NCI-H748 (cell line): Measurements from ENCODE around the gene CAPN3.

Experiments used
- DNase-seq: peaks from one replicate; lab custom pipeline; 2025; ENCODE audit not compliant: unreplicated experiment; lab: John Stamatoyannopoulos, UW

CAPN3 gene

DNA sequence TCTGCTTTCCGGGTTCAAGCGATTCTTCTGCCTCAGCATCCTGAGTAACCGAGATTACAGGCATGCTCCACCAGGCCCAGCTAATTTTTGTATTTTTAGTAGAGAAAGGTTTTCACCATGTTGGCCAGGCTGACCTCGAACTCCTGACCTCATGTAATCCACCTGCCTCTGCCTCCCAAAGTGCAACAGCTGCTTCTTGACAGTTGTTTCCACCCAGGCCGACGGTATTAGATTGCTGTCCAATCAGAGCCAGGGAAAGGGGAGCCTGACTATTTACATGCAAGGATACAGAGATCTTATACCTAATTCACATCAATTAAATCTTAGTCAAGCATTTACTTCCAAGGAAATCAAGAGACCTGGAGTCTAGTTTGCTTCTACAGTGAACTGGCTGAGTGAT, 4.0 kb upstream of the CAPN3 start:
- no peak for DNase-seq

DNA sequence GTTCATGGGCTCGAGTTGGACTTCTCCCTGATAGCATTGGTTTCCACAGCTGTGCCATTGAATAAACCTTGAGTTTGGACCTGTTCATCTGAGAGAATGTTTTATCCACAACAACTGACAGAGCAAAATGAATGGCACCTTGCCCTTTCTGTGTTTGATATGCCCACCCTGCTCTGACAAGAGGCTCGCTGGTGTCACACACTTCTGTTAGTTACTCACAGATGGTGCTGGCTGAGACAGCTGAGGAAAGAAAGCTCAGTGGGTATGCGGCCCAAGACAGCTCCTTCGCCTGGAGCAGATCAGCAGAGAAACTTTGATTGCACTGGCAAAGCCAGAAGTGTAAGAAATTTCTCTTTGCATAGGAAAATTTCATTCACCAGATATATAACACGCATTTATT, 2.5 kb upstream of the CAPN3 start:
- no peak for DNase-seq

DNA sequence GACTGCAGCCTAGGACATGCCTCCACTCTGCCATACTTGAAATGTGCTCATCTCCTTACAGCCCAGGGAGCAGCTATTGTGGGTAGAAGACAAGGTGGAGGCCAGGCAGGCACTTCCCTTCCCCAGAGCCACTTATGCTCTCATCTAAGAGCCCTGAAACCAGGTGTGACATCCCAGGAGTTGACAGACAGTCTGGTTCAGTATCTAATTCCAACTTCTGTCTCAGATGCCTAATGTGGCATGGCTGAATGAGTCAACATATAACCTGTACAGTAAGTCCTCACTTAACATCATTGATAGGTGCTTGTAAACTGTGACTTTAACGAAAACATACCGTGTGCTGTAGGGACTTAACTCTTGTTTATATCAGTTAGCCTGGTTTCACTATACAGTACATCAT, 1.2 kb upstream of the CAPN3 start:
- no peak for DNase-seq

DNA sequence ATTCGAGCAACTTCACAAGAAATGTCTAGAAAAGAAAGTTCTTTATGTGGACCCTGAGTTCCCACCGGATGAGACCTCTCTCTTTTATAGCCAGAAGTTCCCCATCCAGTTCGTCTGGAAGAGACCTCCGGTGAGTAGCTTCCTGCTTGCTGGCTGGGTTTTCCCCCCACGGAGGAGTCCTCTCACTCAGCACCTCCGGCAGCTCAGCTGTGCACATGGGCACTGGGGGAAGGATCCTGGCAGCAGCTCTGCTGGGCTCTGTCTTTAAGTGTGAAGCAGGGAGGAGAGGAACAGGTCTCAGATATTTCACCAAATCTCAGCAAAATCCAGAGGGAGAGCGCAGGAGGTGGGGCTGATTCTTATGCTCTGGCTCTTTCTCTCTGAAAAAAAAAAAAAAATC, 684 bp downstream of the CAPN3 start:
- DNase-seq = no peak

DNA sequence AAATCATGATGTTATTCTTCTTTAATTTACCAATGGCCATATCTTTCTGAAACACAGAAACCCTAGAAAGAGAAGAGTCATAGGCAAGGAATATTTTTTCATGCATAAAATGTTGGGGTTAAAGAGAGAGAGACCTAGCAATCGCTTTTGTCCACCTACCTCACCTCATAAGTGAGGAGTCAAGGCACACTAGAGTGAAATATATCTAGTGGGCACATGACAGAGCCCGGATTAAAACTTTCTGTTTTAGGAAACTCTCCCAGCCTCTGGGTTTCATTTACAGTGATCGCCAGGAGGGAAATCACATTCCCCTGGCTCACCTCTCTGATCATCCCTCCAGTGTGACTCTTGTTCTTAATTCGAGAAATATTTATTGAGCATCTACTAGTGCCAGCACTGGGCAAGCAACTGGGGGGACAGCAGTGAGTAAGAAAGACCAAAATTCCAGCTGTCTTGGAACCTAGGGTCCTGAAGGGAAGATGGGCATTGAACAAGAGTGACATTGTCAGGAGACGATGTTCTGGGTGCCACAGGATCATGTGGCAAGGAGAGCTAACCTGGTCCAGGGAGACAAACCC, 1.3 kb downstream of the CAPN3 start:
- DNase-seq = no peak

DNA sequence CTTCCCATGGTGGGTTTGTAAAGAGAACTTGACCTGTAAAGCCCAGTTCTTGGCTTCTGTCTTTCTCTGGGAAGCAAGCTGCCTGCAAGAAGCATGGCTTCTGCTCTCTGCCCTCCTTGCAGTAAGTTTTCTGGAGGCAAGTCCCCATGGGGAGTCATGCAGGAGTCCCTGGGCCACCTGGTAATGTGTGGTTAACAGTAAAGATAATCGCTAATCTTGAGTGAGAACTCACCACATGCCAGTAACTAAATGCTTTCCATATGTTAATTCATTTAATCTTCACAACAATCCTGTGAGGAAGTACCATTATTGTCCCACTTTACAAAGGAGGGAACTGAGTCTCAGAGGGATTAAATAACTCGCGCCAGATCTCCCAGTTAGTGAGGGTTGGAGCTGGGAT, 4.2 kb downstream of the CAPN3 start:
- DNase-seq = no peak

DNA sequence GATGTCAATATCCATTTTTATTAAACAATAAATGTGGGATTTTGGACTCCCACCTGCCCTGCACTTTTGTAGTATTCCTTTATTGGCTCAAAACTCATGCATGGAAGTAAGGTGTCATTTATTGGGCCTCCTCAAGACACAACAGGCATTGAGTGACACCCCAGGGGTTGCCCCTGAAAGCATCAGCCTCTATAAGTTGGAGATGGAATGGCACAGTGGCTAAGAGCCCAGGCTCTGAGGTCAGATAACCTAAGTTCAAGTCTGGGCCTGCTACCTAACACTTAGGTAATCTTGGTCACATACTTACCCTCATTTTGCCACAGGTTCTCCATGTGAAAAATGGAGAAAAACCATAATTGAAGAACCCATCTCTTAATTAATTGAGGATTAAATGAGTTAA, 4.6 kb downstream of the CAPN3 start:
- DNase-seq = no peak

DNA sequence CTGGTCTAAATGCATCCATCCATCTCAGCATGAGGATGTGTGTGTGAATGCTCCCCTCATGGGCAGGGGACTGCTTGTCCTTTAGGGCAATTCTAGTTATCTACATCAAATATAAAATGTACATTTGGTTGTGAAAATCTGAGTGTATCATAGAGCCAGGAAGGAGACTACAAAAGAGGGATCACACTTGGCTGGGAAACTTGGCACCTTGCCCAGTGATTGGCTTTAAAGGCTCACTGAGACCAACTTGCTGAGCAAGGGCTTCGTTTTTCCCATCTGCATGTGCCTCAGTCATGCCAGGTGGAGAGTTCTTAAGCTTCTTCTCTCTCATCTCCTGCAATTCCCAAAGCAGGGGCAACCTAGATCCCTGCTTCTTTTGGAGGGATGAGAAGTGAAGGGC, 5.2 kb downstream of the CAPN3 start:
- no peak for DNase-seq

DNA sequence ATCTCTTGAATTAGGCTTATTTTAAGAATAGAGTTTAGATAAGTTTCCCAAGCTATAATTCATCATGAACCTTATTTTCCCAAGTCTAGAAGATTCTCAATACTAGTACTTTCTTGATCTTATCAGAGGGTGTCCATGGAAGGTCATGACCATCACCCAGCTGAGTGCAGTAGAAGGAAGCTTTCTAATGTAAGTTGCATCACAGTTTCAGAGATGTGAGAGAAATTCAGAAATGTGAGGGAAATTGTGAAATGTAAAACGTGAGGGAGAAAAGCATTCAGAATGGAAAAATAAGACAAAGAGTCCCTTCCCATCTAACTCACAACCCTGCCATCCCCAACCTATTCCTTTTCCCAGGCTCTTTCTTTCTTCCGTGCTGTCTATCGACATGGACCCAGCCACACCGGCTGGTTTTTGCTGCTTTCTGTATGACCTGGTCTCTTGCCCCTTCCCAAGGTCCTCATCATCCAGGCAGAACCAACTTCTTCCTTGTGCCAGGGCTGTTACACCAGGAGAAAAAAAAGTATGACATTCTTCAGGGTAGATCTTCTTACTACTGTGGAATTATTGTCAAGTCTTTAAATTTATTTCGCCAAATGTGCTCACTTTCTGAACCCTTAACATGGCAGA, 6.7 kb downstream of the CAPN3 start:
- no peak for DNase-seq

DNA sequence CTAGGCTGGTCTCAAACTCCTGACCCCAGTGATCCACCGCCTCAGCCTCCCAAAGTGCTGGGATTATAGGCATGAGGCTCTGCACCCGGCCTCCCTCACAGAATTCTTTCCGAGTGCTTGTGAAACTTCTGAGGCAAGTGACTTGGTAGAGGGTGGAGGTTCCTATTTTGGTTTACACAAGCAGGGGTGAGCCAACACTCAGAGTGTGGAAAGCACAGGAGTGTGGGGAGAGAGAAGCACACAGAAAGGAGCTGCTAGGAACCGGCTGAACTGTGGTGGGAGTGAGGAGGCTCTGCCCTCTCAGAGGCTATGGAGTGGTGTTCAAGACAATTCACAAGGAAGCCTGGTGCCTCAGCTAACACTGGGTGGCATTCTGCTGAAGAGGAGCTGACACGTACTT, 7.7 kb downstream of the CAPN3 start:
- no peak for DNase-seq

DNA sequence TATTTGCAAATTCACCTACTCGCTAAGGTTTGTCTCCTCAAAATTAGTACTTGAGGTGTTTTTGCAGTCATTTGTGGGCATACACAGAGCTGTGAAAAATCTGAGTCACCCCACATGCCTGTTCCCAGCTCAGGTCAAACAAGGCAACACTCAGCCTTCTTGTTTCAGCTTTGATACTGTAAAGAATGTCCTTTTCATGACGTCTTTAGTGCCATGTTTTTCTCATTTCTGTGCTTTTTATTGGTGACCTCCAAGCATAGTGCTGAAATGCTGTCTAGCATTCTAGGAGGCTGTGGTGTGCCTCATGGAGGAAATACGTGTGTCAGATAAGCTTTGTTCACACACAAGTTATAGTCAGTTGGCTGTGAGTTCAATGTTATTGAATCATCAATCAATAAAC, 8.8 kb downstream of the CAPN3 start:
- DNase-seq = no peak

DNA sequence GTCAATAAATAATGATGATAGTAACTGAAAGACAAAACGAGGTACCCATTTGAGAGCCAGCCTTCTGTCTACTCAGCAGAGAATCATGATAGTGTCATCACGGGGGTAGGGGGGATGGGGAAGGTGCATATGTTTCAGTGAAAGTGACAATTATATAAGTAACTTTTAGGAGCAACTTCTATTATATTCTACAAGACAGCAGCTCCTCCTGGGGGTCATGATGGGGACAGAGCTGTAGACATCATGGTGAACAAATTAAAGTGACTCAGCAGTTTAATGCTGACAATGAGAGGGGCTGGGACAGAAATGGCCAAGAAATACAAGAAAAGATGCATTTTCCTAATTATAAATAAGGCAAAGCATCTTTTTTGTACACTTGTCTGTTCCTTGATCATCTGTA, 11.8 kb downstream of the CAPN3 start:
- DNase-seq = no peak

DNA sequence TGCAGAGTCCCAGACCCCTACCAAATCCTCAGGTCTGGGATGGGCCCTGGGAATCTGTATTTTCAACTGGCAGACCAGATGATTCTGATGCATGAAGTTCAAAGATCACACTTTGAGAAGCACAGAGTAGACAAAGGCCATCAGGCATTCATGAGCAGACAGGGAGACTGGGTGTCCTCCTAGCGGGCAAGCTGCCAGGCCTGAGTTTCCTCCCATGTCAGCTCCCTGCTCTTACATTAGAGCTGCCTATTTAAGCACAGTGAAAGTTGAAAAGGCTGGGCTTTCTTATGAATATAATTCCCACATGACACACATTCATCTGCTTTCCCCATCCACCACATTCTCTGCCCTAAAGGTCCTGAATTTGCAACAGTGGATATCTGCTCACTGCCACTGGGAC, 14.0 kb downstream of the CAPN3 start:
- DNase-seq = no peak

DNA sequence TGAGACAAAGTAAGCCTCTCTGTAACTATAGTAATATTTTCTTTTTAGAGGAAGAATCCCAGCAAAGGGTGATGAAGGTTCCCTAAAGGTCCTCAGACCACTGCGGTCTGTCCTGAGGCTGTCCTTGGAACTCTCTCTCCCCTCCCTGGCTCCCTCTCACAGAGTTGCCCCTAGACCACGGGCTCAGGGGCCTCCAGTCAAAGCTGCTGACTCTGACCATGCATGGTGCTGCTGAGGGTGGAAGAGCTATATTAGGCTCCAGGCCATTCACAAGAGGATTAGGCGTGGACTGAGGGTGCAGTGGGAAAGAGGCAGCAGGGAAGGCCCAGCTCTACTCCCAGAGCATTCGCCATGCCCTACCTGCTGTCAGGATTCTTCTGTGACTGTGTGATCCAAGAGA, 14.6 kb downstream of the CAPN3 start:
- no peak for DNase-seq

DNA sequence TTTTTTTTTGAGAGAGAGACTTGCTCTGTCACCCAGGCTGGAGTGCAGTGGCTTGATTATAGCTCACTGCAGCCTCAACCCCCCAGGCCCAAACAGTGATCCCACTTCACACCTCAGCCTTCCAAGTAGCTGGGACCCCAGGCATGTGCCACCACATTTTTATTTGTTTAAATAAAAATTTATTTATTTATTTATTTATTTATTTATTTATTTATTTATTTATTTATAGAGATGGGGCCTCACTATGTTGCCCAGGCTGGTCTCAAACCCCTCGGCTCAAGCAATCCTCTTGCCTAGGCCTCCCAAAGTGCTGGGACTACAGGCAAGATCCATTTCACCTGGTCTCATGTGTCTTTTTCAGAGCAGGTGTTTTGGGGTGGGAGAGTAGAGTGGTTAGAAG, 15.5 kb downstream of the CAPN3 start:
- no peak for DNase-seq

DNA sequence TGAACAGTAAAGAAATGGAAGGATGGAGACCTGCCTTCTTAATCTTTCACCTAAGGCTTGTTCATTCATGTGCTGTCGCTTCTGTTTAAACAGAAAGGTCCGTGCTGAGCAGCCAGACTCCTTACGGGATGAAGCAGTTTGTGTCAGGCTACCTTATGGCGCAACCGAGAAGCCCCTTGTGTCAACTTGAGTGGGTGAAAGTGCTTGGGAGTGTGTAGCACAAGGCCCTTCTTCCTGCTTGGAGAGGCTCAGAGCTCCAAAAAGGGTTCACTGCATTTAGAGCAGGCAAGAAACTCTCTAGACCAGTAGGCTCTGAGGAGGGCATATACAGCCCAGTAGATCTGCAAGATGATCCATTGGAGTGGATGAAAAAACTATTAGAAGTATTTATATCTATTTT, 16.0 kb downstream of the CAPN3 start:
- DNase-seq = no peak

DNA sequence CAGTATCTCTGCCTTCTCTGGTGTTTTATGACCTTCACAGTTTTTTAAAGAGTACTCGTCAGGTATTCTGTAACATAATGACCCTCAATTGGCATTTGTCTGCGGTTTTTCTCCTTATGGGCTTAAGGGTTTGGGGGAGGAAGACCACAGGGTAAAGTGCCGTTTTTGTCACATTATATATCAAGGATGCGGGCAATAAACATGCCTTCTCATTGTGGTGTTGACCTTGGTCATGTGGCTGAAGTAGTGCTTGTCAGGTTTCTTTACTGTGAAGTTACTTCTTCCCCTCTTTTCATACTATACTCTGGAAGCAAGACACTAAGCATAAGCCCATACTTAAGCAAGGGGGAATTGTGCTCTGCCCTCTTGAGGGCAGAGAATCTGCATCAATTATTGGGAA, 16.6 kb downstream of the CAPN3 start:
- DNase-seq = no peak

DNA sequence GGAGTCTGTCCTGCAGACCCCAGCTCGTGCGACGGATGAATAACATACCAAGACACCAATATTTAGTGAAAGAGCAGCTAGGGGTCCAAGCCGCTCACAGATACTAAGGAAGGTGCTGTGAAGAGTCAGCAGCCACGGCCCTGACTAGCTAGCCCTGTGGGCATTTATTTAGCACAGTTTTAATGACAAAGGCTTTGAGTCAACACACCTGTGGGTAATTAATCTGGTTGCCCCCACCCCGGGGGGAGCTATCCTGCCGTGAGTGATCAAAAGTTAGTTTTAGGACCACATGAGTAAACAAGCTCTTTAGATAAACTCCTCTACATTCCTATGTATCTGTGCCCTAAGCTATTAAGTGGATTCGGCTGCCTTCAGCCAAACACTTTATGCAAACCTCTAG, 18.7 kb downstream of the CAPN3 start:
- DNase-seq = no peak

DNA sequence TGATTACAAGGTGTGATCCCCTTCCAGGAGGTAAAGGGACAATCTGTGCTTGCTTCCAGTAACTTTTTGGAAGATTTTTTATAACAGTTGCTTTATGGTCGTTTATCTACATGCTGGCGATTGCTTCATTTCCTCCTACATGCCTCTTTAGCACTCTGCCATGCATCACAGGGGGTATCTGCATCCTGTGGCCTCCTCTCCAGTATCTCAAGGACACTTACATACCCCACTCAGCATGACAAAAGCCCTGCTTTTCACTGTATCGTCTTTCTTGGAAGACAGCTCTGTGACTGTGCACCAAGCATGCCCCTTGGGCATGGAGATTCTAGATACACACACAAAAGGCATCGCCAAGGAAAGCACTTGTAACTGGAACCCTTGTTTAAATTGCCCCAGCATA, 25.3 kb downstream of the CAPN3 start:
- no peak for DNase-seq

DNA sequence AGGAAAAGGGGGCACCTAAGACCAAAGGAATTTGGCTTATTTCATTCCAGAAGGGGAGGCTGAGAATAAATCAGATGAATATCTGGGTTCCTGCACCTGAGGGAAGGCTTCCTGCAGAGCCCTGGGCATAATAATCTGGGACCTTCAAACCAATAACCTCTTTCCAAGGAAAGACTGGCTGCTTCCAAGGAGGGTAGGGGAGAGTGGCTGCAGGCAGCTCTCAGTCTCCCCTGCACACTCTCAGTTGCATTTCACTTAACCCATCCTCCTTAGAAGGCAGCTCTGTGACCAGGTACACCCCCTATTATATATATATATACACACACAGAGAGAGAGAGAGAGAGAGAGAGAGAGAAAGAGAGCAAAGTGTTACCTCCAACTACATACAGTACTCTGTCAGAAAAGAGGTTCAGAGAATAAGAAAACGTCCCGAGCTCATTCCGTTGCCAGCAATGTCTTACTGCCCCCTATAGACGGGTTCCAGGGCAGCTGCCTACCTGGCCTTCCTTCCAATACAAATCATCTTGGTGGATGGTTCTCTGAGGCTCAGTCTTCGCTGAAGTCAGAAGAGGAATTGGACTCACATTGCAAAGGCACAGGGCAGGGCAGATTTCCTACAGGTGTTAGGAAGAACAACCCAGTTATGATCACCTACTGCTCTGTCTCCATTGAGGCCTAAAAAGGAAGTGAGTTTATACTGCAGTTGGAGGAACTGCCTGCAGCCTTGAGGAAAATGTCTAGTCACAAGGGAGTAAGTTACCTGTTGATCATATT, 26.1 kb downstream of the CAPN3 start:
- peak; percentile 28 for DNase-seq

DNA sequence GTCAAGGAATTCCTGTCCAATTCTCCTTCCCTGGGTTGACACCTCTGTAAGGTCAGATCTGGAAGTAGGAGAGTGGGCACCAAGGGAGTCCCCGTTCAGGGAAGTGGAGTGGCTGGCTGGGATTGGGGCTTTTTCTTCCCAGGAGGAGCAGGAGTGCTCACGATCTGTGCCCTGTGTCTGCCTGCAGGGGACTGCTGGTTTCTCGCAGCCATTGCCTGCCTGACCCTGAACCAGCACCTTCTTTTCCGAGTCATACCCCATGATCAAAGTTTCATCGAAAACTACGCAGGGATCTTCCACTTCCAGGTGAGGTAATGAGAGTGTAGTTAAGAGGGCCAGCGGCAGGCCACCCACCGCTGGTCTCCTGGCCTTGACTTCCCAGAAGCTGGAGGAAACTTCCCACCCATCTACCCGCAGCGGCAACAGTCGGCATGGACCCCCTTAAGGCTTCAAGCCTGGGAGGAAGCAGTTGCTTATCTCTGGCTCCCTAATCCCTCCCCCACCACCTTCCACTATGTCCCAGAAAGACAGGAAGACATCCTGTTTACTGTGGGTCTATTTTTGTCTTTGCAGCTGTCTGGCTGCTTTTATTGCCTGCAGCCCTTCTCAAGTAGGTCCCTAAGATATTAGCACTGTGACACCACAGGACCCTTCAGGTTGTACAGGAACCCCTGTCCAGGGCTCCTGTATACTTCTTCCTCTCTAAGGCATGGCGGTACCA, 26.8 kb downstream of the CAPN3 start:
- DNase-seq = no peak

DNA sequence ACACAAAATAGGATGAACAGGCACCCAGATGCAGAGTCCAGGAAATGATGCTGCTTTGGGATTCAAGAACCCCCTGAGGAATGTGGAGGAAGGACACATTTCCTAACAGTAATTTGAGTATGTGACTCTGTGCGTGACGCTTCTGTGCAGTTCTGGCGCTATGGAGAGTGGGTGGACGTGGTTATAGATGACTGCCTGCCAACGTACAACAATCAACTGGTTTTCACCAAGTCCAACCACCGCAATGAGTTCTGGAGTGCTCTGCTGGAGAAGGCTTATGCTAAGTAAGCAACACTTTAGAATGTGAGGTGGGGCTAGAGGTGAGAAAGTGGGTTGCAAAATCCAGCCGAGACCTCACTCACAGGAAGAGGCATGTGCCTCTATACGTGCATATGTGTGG, 28.3 kb downstream of the CAPN3 start:
- no peak for DNase-seq
